GM19395 (cell line): Measurements from ENCODE around the gene NBEA.

Source experiments
- ATAC-seq: cut with Tn5 transposase; IDR thresholded peaks from one replicate; pipeline ENCODE4 v1.9.1; 2021; ENCODE audit warnings: mild to moderate bottlenecking, moderate library complexity; ENCODE audit not compliant: unreplicated experiment

The NBEA gene

GRCh38 chr13:35472323-35472881 is 530.3 kb downstream of the NBEA start:
- no peak for ATAC-seq

GRCh38 chr13:35473206-35473775 is 531.2 kb downstream of the NBEA start:
- ATAC-seq, result no peak

- ATAC-seq, result no peak
Observed at GRCh38 chr13:35473802-35474201, 531.7 kb downstream of the NBEA start.

DNA sequence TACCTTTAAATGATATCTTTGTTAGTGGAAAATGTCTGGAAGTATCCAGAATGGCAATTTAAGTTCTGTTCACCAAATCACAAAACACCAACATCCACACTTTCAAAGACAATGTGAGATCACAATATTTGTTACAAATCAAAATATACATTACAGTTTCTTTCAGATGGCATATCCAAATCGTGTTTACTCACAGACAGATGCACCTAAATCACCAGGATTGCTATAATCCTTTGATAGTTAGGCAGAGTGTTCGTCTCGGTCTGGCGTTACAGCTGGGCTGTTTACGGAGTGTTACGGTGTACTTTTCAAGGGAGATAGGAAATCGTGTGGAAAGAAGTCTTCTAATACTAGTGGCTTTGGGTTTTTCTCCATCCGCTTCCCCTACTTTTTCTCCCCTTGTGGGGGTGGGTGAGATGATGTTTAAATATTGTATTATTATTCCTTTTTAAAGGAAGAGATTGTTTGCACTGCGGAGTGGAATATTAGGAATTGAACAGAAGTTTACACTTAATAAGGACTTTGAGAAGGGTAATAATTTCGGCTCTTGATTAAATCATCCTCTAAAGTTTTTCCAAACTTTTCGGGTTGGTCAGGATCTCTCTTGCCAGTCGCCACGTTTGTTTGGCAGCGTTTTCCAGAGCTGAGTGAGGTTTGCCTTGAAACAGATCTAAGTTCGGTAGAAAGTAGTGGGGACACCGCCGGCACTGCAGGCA is 532.6 kb downstream of the NBEA start:
- no peak for ATAC-seq

DNA sequence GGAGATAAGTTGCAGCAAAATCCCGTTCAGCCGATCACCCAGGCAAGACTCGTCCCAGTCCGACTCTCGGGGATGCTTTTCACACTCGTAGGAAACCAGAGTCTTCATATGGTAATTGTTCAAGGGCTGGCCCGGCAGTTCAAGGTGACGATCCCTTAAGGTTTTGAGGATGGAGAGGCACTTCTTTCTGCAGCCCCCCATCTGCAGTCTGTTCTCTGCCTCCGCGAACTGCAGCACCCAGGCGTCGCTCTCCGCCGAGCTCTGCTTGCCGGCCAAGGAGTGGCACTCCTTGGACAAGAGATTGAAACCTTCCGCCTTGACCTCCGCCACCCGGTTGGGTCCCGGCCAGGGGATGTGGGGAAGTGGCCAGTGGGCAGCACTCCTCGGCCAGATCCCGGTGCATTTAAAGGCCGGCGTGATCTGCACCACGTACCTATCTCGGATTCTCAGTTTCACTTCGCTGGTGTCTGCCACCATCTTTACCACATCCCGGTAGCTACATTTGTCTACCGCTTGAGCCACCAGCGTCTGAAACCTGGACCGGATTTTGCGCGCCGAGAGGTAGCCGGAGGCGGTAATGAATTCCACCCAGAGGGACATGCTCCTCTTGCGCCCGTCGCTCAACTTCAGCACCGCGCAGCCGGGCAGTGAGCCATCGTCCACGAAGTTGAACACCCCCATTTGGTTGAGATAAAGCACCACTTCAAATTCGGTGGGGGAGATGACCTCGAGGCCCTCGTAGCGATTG is 533.3 kb downstream of the NBEA start:
- ATAC-seq, result peak; percentile 56

GRCh38 chr13:35475960-35476943 is 534.2 kb downstream of the NBEA start, which contains the start of gene MAB21L1:
MAB21L1 (minus strand) TSS chr13:35476689; CDS start chr13:35476138, 551 bp downstream.
- no peak for ATAC-seq

- ATAC-seq, result no peak
Observed at GRCh38 chr13:35477386-35477946, 535.4 kb downstream of the NBEA start.

DNA sequence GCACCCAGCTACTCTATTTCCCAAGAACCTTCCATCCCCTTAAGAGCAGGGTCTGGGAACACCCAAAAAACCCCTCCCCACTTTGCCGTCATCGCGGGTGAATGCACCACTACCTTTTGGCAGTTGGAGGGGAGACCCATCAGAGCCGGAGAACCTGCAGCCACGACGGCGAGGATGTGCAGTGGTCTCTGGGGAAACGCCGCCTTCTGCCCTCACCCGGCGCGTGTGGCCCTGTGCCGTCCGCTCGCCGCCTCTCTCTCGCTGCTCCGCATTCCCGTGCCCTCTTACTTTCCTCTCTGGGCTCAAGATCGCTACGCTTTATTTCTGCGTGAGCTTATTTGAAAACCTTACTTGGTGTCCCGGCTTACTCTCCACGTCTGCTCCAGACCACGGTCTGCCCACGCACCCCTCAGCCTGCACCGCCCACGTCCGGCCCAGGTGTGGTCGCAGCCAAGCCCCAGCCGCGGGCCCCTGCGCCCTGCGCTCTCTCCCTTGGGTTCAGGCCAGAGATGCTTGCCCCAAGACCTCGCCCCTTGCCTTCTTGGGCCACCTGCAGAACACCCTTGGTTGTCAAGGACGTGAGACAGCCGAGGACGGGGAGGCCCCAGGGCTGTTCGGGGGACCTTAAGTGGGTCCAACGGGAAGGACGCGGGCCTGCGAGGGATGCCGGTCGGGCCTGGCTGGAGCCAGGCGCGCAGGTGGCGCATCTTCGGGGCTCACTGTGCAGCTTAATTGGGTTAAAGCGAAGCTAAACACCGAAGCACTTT is 536.4 kb downstream of the NBEA start:
- no peak for ATAC-seq

DNA sequence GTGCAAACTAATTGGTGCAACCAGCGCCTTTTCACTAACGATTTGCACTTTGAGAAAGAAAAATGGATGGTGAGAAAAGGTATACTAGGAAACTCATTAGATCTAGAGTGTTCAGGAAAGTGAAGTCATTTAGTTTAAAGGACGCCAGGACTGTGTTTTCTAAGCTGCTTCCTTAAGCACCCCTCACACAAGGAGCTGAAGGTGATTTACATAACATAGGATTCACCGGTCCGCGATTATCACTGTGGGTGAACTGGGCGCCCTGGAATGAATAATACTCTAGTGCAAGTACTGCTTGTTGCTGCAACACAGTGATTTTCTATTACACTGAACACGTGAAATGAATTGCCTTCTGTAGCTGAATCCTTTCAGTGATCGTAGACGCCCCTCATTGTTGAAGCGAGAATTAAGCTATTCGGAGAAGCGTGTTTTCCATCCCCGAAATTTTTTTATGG is 537.0 kb downstream of the NBEA start:
- ATAC-seq, result no peak

GRCh38 chr13:35479706-35480105 is 537.6 kb downstream of the NBEA start:
- ATAC-seq, result no peak

DNA sequence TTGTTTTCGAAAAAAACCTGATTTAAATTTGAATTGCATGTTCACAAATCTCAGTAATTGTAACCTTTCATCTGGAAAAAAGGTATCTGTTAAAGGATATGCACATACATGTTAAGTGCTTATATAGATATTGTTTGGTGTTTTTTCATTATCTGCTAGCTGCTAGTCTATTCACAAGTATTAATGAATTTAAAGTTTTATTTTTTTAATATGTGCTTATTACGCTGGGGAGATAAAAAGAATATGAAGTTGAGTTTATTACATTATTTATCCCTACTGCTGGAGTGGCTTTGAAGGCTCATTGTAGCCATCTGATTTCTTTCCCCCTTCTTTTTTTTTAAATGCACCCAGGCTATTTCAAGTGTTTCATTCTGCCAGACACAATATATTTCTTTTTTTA is 538.3 kb downstream of the NBEA start:
- ATAC-seq, result no peak

DNA sequence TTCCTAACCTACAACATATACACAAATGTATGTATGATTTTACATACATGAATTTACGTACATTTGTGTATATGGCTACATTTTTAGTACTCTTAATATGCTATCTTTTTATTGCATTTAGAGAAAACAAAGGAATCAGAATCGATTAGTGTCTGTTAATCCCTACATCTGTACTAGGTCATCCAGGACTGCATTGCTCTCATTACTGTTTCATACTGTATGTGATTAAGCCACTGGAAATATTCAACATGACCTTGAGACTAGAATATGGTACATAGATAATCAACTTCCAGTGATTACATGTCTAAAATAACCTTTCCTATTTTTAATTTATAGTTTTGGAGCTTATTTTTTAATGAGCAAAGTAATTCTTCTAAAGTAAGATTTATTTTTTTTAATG is 539.7 kb downstream of the NBEA start:
- no peak for ATAC-seq

DNA sequence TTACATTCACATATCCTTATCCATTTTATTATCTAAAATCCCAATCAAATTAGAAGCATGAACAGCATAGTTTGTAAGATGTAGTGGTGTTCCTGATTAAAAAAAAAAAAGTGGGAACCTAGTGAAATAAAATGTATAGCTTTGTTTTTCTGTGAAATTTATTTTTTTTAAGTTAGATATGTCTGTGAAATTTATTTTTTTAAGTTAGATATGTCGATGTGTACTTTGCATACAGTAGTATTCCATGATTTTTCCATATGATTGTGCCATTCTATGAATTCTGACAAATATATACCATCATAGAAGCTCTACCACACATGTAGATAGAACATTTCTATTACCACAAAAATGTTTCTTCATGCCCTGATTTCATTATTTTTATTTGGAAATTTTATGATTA is 540.5 kb downstream of the NBEA start:
- no peak for ATAC-seq

DNA sequence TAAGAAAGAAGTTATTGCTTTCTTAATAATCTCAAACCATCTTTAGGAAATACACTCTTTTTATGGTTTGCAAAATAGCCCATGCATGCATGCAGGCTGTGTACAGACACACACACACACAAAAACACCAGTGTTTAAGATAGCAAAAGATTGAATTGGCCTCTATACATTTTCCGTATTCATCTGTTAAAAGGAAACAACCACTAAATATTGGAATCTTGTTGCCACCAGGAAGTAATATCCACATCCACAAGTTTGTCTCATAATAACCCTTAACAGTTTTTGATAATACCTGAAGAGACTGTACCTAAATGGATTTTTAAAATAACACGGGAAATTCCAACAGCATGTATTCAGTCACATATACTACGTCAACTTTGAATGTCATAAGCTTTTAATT is 541.7 kb downstream of the NBEA start:
- ATAC-seq, result no peak

DNA sequence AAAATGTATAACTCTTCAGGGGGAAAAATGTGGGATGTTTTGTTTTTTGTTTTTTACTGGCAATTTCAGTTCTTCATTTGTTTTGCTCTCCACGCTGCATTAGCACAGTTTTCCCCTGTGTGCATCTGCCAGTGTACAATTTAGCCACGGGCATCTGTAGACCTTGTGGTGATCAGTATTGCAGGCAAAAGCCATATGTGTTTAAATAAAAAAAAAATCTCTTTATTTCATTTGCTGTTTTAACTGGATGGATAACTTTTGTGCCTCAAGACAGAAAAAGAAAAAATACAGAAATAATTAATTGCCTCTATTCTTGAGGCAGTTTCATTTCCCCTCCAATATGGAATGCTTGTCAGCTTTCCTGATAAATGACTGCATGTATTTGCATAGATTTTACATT is 542.3 kb downstream of the NBEA start:
- ATAC-seq, result no peak

- ATAC-seq, result no peak
Observed at GRCh38 chr13:35485424-35485823, 543.4 kb downstream of the NBEA start.

DNA sequence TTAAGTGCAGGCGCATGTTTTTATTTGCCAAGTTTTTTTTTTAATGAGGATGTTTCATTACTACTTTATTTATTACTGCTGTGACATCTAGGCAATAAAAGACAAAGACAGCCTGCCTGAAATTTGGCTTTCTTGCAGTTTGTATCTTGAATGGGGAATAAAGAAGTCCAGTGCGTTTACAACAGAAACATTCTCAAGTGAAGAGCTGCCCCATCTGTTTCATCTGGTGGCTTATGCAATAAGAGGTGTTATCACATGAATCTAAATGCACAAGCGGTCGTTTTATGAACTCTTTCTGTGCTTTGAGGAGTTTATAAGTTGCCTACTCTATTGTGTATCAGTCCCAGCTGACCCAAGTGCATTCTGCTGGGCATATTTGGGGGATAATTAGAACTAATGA is 547.0 kb downstream of the NBEA start:
- no peak for ATAC-seq

GRCh38 chr13:35496006-35496405 is 553.9 kb downstream of the NBEA start:
- ATAC-seq, result no peak

DNA sequence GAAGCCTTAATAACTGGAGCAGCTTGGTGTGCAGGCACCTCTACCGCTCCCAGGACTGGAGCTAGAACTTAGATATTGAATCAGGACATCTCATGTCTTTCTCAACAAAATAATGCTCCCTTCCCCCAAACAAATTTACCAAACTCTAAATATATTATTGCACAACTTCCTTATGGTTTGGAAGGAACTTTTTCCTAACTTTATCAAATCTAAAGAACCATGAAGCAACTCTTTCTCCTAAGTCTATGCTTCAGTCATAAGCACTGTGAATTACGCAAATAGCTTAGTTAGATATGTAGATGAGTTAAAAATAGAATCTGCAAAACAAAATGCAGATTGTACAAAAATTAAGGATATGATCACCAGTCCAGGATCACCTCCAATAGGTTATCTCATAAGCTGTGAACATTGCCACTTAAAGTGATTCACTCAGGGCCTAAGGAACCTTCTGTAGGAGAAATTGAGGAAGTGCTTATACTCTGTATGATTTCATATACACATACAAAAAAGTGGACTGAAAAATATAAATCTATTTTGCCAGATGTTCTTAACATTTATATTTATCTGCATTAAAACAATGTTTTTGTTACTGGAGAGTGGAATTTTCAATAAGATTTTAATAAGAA is 554.8 kb downstream of the NBEA start:
- no peak for ATAC-seq
